Left forelimb (tissue), 1 donor: ENCODE data around the gene MAST2.
"Not testable (repeated sequence)": the region's sequence is repeated elsewhere in the genome, so short reads cannot be mapped to it uniquely, and the experiment has no call there.

Experiments used
- DNase-seq: peaks from one replicate; pipeline ENCODE4 v3.0.0-alpha.2; 2018; ENCODE audit warnings: low spot score

Gene MAST2

GRCh38 chr1:45938029-45938428 lies 134.6 kb downstream of the MAST2 start:
- DNase-seq: no peak

- no peak for DNase-seq
Observed at GRCh38 chr1:45942411-45942810, 139.0 kb downstream of the MAST2 start.

DNA sequence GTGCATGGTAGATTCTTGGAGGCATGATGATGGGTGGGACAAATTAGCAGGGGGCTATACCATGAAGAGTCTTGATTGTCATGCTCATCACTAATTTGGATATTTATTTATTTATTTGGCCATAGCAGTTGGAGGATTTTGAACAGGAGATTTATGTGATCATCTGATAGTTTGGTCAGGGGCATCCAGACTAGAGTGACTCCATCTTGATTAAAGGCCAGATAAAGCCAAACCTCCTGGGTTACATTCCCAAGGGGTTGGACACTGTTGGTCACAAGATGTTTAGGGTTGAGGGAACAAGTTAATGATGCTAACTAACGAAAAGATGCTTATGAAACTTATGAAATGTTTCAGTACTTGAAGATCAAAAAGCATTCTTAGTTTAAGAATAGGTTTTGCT lies 139.8 kb downstream of the MAST2 start:
- DNase-seq: no peak

- no peak for DNase-seq
Observed at GRCh38 chr1:45945426-45945825, 142.0 kb downstream of the MAST2 start.

- DNase-seq: not testable (repeated sequence)
Observed at GRCh38 chr1:45949462-45949861, 146.1 kb downstream of the MAST2 start.

DNA sequence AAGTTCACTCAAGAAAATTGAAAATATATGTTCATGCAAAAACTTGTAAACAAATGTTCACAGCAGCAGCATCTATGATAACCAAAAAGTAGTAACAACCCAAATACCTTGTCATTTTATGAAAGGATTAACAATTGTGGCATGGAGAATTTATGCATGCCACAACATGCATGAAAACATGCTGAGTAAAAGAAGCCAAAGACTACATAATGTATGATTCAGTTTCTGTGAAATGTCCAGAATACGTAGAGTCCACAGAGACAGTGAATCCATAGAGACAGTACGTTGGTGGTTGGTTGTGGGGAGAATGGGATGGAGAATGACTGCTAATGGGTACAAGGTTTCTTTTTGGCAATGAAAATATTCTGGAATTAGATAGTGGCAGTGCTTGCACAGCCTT lies 148.7 kb downstream of the MAST2 start:
- no peak for DNase-seq

GRCh38 chr1:45953934-45954847 lies 150.8 kb downstream of the MAST2 start:
- DNase-seq: no peak

DNA sequence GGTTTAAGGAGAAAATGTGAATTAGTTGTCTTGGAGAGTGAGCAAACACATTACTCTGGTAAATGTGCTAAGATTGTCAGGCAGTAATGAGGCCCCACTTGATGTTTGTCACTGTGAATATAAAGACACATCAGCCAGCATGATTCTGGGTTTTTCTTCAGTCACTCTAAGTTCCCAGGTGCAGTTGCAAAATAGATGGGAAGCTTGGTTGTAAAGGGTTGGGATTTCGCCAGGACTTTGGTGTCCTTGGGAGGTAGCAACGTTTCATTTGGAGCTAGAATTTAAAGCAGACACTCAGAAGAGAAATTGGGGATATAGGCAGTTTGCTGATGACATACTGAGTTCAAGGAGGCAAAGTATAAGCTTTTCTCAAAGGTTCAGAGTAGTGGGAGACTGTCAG lies 154.3 kb downstream of the MAST2 start:
- no peak for DNase-seq

- no peak for DNase-seq
Observed at GRCh38 chr1:45958317-45958716, 154.9 kb downstream of the MAST2 start.

GRCh38 chr1:45960930-45961715 lies 157.7 kb downstream of the MAST2 start:
- DNase-seq: no peak

DNA sequence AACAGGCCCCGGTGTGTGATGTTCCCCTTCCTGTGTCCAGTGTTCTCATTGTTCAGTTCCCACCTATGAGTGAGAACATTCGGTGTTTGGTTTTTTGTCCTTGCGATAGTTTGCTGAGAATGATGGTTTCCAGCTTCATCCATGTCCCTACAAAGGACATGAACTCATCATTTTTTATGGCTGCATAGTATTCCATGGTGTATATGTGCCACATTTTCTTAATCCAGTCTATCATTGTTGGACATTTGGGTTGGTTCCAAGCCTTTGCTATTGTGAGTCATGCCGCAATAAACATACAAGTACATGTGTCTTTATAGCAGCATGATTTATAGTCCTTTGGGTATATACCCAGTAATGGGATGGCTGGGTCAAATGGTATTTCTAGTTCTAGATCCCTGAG lies 158.5 kb downstream of the MAST2 start:
- not testable (repeated sequence) for DNase-seq

DNA sequence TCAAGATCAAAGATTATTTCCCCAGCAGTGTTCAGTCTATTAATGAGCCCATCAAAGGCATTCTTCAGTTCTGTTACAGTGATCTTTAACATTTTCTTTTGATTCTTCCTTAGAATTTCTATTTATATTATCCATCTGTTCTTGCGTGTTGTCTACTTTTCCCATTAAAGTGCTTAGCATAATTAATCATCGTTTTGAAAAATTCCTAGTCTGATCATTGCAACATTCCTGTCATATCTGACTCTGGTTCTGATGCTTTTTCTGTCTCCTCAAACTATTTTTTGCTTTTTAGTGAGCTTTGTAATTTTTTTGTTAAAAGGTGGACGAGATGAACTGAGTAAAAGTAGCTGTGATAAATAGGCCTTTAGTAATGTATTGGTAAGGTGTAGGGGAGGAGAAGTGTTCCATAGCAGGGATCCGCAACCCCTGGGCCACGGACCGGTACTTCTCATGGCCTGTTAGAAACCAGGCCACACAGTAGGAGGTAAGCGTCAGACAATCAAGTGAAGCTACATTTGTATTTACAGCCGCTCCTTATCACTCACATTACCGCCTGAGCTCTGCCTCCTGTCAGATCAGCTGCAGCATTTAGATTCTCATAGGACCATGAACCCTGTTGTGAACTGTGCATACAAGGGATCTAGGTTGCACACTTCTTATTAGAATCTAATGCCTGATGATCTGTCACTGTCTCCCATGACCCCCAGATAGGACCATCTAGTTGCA lies 165.7 kb downstream of the MAST2 start:
- no peak for DNase-seq

DNA sequence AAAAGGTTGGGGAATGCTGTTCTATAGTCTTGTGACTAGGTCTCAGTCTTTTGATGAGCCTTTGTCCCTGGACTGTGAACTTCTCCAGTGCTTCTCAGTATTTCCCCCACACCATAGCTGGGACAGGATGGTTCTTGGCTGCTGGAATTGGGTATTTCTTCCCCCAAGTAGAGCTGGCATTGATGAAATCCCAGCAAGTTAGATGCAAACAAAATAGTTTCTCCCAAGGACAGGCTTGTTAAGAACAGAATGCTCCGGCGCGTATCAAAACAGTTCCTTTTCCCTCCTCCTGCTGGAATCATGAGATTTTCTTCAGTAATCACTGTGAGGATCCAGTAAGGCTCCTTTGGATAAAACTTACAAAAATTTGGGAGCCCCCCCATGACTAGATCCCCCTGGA lies 166.5 kb downstream of the MAST2 start:
- no peak for DNase-seq

- DNase-seq: no peak
Observed at GRCh38 chr1:45971335-45971734, 167.9 kb downstream of the MAST2 start.

GRCh38 chr1:45971922-45972531 lies 168.6 kb downstream of the MAST2 start:
- no peak for DNase-seq

DNA sequence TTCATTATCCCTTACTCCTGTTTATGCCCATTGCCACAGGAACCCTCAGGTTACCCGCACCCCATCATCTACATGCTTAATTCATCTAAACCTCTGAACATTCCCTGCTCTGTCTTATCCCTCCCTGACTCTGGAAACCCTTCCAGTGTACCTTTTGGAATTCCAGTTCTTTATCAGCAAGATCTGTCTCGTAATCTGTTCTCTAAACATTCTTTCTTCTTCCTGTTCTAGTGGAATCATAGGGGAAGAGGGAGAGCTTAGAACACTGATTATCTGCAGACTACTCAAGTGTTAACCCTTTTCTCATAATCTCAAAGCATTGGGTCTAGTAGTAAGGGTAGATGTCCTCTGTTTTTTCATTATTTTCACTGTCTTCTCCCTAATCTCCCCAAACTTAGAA lies 169.2 kb downstream of the MAST2 start:
- DNase-seq: no peak

- no peak for DNase-seq
Observed at GRCh38 chr1:45973121-45973520, 169.7 kb downstream of the MAST2 start.

GRCh38 chr1:45974541-45975269 lies 171.3 kb downstream of the MAST2 start:
- DNase-seq: no peak

DNA sequence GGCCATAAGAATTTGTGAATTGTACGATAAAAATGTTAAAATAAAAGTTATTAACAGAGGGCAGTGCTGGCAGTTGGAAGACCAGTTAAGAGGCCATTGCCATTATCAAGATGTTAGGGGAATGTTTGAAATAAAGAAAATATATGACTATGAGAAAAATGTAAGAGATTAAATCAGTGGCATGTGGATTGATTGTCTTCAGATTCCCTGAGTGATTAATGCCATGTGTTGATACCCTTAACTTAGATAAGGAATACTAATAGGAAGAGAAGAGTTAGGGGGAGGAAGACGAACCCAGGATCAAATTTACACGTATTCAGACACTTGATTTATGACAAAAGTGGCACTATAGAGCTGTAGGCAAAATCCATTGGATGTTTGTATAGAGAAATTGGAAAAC lies 173.2 kb downstream of the MAST2 start:
- no peak for DNase-seq

DNA sequence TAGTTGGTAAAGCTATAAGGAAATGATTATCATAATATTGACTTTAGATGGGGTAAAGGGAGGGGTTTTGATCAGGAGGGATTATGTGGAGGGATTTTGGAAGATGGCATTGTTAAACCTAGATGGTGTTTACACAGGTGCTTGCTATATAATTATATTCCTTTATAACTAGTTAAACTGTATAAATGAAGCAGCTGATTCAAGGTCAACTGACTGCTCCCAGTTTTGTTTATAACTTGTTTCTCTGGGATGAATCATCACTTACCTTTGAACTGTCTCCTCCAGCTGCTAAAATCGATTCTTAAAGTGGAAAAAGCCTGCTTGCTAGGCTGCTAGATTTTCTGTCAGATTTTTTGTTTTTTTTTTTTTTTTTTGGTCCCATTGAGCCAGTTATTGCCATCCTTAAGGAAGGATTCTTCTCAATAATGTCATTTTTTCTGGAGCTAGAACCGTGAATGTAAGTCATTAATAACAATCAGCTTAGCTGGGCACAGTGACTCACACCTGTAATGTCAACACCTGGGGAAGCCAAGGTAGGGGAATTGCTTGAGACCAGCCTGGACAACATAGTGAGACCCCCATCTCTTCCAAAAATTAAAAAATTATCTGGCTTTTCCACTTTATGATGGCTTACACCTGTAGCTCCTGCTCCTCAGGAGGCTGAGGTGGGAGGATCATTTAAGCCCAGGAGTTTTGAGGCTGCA lies 175.8 kb downstream of the MAST2 start:
- DNase-seq: no peak

- no peak for DNase-seq
Observed at GRCh38 chr1:45979778-45980176, 176.4 kb downstream of the MAST2 start.
